Measurements from ENCODE around the gene PRPF4. TPM values are rescaled to one million over a fixed set of nuclear protein-coding genes. Genes with fewer than 3 reads are reported as not detected.

Gene PRPF4
- total and polyA plus RNA-seq, 9 of the 15 experiments (the other 6 are each of a cell fraction or from before 2014, with no cell fraction given) = 25.8 to 66.0 (median 39.8) TPM

DNA sequence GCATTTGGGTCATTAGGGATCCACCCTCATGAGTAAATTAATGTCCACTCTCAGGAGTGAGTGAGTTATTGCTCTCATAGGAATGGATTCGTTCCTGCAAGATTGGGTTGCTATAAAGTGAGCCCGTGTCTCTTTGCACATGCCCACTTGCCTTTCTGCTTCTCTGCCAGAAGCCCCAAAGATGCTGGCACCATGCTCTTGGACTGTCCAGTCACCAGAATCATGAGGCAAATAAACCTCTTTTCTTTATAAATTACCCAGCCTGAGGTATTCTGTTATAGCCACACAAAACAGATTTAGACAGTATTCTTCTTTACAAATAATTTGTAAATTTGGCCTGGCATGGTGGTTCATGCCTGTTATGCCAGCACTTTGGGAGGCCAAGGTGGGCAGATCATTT, 24.7 kb upstream of the PRPF4 start:
- ATAC-seq (no peak), FAIRE-seq (no peak), DNase-seq (ENCODE audit: extremely low read depth in 1 of 4, low spot score in 3 of 4) (no peak)
- 44% methylated on average over 2 of the region's 2 CpGs for WGBS (ENCODE audit: insufficient coverage, low coverage, missing lambda C conversion rate)
- in situ Hi-C loops (cut with MboI) (no loop called here), intact Hi-C loops (cut with micrococcal nuclease) (no loop called here)
- Histone ChIP-seq H3K9ac (ENCODE audit: insufficient read depth in 1 of 2, low read depth in 2 of 2, low read length in 2 of 2) (no peak overlapping the region), H3K9me1 (ENCODE audit: control insufficient read depth, insufficient read depth, low read length) (no peaks in the 10 kb centered on the region), H3K4me3 (no peak overlapping the region), H3K9me3 (replicated peaks; ENCODE audit: control insufficient read depth, insufficient read depth, low read depth, low read length) (no peaks in the 10 kb centered on the region), H3K79me2 (ENCODE audit: control insufficient read depth, insufficient read depth, low read length) (peaks cover 5% of the 10 kb centered on the region; the same call in 1 of the 3 replicates), H2AFZ (ENCODE audit: low read depth, low read length) (no peak overlapping the region), H3K4me2 (ENCODE audit: insufficient read depth, low read length) (no peak overlapping the region), H3K4me1 (replicated peaks in 1 of 2; ENCODE audit: control insufficient read depth in 2 of 2, insufficient read depth in 2 of 2, low read length in 2 of 2) (peaks cover 0 to 3% of the 10 kb centered on the region in 2 experiments; a peak in 2 of 5 replicates), H4K20me1 (replicated peaks; ENCODE audit: control insufficient read depth, insufficient read depth, low read length) (no peaks in the 10 kb centered on the region), H3K36me3 (ENCODE audit: control insufficient read depth, insufficient read depth, low read length) (no peaks in the 10 kb centered on the region; the same call in 2 of the 3 replicates), H3K27me3 (ENCODE audit: control insufficient read depth in 2 of 2, insufficient read depth in 2 of 2, low read length in 2 of 2) (no peaks in the 10 kb centered on the region), H3K27ac (ENCODE audit: extremely low read depth, low read depth, low read length) (no peak overlapping the region)
- POLR2A ChIA-PET = no interaction called here
- CTCF ChIA-PET (ENCODE audit: low intra/inter-chr PET ratio) = no interaction called here
- BruUV-seq (replicated peaks) = no TSS peak
- peak; percentile 97 for TF ChIP-seq ZNF766 (CRISPR knock-in tag; conservative IDR thresholded peaks at IDR 0.05)
- TF ChIP-seq YBX1 (IDR thresholded peaks at IDR 0.05) = no peak

GRCh38 chr9:113254991-113255390, 20.5 kb upstream of the PRPF4 start:
- in situ Hi-C loops (cut with MboI) = no loop called here
- WGBS (ENCODE audit: insufficient coverage, low coverage, missing lambda C conversion rate) = 73% methylated on average over 1 of the region's 1 CpG
- TF ChIP-seq RUNX1 (IDR thresholded peaks at IDR 0.05; ENCODE audit: low read depth) = no peak
- TF ChIP-seq KAT2B (IDR thresholded peaks at IDR 0.05; ENCODE audit: low read depth, low read length) = no peak
- no peak for TF ChIP-seq BDP1 (IDR thresholded peaks at IDR 0.05; ENCODE audit: insufficient read depth, insufficient read length)
- TF ChIP-seq ETV1 (tag; conservative IDR thresholded peaks at IDR 0.05; ENCODE audit: low read depth) = no peak
- no peak for TF ChIP-seq TARDBP (IDR thresholded peaks at IDR 0.05)
- no peak for TF ChIP-seq CXXC5 (CRISPR knock-in tag; IDR thresholded peaks at IDR 0.05)
- no peak for TF ChIP-seq POLR3A (IDR thresholded peaks at IDR 0.05; ENCODE audit: borderline replicate concordance, extremely low read depth, insufficient read depth, insufficient read length)
- no peak for TF ChIP-seq CBFB (CRISPR knock-in tag; IDR thresholded peaks at IDR 0.05)
- no peak for TF ChIP-seq ZBTB8A (IDR thresholded peaks at IDR 0.05; ENCODE audit: partially characterized antibody)
- no peak for TF ChIP-seq ZNF778 (CRISPR knock-in tag; IDR thresholded peaks at IDR 0.05)
- TF ChIP-seq, protein P1, sequence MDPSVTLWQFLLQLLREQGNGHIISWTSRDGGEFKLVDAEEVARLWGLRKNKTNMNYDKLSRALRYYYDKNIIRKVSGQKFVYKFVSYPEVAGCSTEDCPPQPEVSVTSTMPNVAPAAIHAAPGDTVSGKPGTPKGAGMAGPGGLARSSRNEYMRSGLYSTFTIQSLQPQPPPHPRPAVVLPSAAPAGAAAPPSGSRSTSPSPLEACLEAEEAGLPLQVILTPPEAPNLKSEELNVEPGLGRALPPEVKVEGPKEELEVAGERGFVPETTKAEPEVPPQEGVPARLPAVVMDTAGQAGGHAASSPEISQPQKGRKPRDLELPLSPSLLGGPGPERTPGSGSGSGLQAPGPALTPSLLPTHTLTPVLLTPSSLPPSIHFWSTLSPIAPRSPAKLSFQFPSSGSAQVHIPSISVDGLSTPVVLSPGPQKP (CRISPR knock-in tag; IDR thresholded peaks at IDR 0.05) = no peak
- TF ChIP-seq ZNF696 (CRISPR knock-in tag; conservative IDR thresholded peaks at IDR 0.05) = no peak
- TF ChIP-seq, protein P2, sequence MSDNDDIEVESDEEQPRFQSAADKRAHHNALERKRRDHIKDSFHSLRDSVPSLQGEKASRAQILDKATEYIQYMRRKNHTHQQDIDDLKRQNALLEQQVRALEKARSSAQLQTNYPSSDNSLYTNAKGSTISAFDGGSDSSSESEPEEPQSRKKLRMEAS (CRISPR knock-in tag; IDR thresholded peaks at IDR 0.05) = no peak
- TF ChIP-seq SMARCA4 (IDR thresholded peaks at IDR 0.05) = no peak
- no peak for TF ChIP-seq JUNB (CRISPR knock-in tag; conservative IDR thresholded peaks at IDR 0.05)
- TF ChIP-seq SRSF3 (IDR thresholded peaks at IDR 0.05; ENCODE audit: insufficient read depth, low read length) = no peak

More at GRCh38 chr9:113254991-113255390, 20.5 kb upstream of the PRPF4 start:
- Histone ChIP-seq H3K27me3 (ENCODE audit: control insufficient read depth in 2 of 2, insufficient read depth in 2 of 2, low read length in 2 of 2) (no peaks in the 10 kb centered on the region), H3K79me2 (ENCODE audit: control insufficient read depth, insufficient read depth, low read length) (no peaks in the 10 kb centered on the region; the same call in 2 of the 3 replicates), H3K4me1 (replicated peaks in 1 of 2; ENCODE audit: control insufficient read depth in 2 of 2, insufficient read depth in 2 of 2, low read length in 2 of 2) (no peaks in the 10 kb centered on the region), H3K4me3 (no peak overlapping the region), H3K27ac (ENCODE audit: extremely low read depth, low read depth, low read length) (no peak overlapping the region), H3K9me3 (replicated peaks; ENCODE audit: control insufficient read depth, insufficient read depth, low read depth, low read length) (no peaks in the 10 kb centered on the region), H2AFZ (ENCODE audit: low read depth, low read length) (no peak overlapping the region), H4K20me1 (replicated peaks; ENCODE audit: control insufficient read depth, insufficient read depth, low read length) (no peaks in the 10 kb centered on the region), H3K9ac (ENCODE audit: insufficient read depth in 1 of 2, low read depth in 2 of 2, low read length in 2 of 2) (no peak overlapping the region), H3K9me1 (ENCODE audit: control insufficient read depth, insufficient read depth, low read length) (no peaks in the 10 kb centered on the region), H3K36me3 (ENCODE audit: control insufficient read depth, insufficient read depth, low read length) (peaks cover 33% of the 10 kb centered on the region; the same call in 2 of the 3 replicates), H3K4me2 (ENCODE audit: insufficient read depth, low read length) (no peak overlapping the region)
- no TSS peak for BruUV-seq (replicated peaks)
- no peak for FAIRE-seq
- CTCF ChIA-PET (ENCODE audit: low intra/inter-chr PET ratio) = no interaction called here
- intact Hi-C loops (cut with micrococcal nuclease) = no loop called here
- no peak for ATAC-seq
- no peak for DNase-seq (ENCODE audit: extremely low read depth in 1 of 4, low spot score in 3 of 4)
- POLR2A ChIA-PET = interaction anchor here (0.7 kb wide), 1 partner anchor 33 kb away, joined by 3 read pairs; no protein-coding TSS in a partner anchor

Measured in K562 (cell line).